H9 (cell line): Measurements from ENCODE around the gene NRP2. TPM values are rescaled to one million over a fixed set of nuclear protein-coding genes. Genes with fewer than 3 reads are reported as not detected.

ENCODE experiments used
- DNase-seq: peaks from one replicate; pipeline ENCODE4 v3.0.0-alpha.2; 2017
- H2AFZ ChIP-seq: one replicate; pipeline ENCODE4 v1.6.1; 2013; ENCODE audit warnings: mild to moderate bottlenecking, low read length, control low read depth, moderate library complexity
- H2AK5ac ChIP-seq: 2 replicates; pipeline ENCODE4 v1.6.1; 2013; ENCODE audit warnings: low read length, control low read depth, mixed read lengths; ENCODE audit not compliant: insufficient read length
- H2BK120ac ChIP-seq: one replicate; pipeline ENCODE4 v1.6.1; 2013; ENCODE audit warnings: low read depth, mild to moderate bottlenecking, low read length, control low read depth, inconsistent platforms; ENCODE audit not compliant: poor library complexity, severe bottlenecking
- H2BK12ac ChIP-seq: 2 replicates; pipeline ENCODE4 v1.6.1; 2013; ENCODE audit warnings: low read length, control low read depth, mixed read lengths, low read depth; ENCODE audit not compliant: insufficient read length
- H2BK15ac ChIP-seq: 2 replicates; pipeline ENCODE4 v1.6.1; 2013; ENCODE audit warnings: low read depth, low read length, control low read depth
- H2BK20ac ChIP-seq: one replicate; pipeline ENCODE4 v1.6.1; 2013; ENCODE audit warnings: low read depth, mild to moderate bottlenecking, low read length, control low read depth, inconsistent platforms; ENCODE audit not compliant: poor library complexity, severe bottlenecking
- H2BK5ac ChIP-seq: 2 replicates; pipeline ENCODE4 v1.6.1; 2013; ENCODE audit warnings: low read length, control low read depth, mixed read lengths; ENCODE audit not compliant: insufficient read length
- H3K14ac ChIP-seq: 2 replicates; pipeline ENCODE4 v1.6.1; 2013; ENCODE audit warnings: low read length, control low read depth; ENCODE audit not compliant: insufficient read depth
- H3K18ac ChIP-seq: 2 replicates; pipeline ENCODE4 v1.6.1; 2013; ENCODE audit warnings: low read depth, mild to moderate bottlenecking, mixed read lengths, low read length, control low read depth; ENCODE audit not compliant: insufficient read length
- H3K23ac ChIP-seq: 2 replicates; pipeline ENCODE4 v1.6.1; 2013; ENCODE audit warnings: low read length, control low read depth, mixed read lengths, low read depth; ENCODE audit not compliant: insufficient read length
- H3K23me2 ChIP-seq: 2 replicates; pipeline ENCODE4 v1.6.1; 2013; ENCODE audit warnings: low read depth, mild to moderate bottlenecking, mixed read lengths, low read length, control low read depth; ENCODE audit not compliant: insufficient read length, poor library complexity, severe bottlenecking
- H3K27ac ChIP-seq: 2 replicates; pipeline ENCODE4 v1.5.1; 2013; ENCODE audit warnings: low read length, control low read depth, mixed read lengths, low read depth; ENCODE audit not compliant: insufficient read length
- H3K27me3 ChIP-seq: 2 replicates; pipeline ENCODE4 v1.6.1; 2013; ENCODE audit warnings: low read length, control low read depth, inconsistent platforms; ENCODE audit not compliant: insufficient read depth
- H3K4ac ChIP-seq: 2 replicates; pipeline ENCODE4 v1.6.1; 2013; ENCODE audit warnings: low read depth, mild to moderate bottlenecking, control low read depth, inconsistent platforms, low read length, moderate library complexity
- H3K4me1 ChIP-seq: 2 replicates; pipeline ENCODE4 v1.6.1; 2013; ENCODE audit warnings: low read length, control low read depth, inconsistent platforms; ENCODE audit not compliant: insufficient read depth
- H3K4me2 ChIP-seq: 2 replicates; pipeline ENCODE4 v1.6.1; 2013; ENCODE audit warnings: low read length, control low read depth, mixed read lengths; ENCODE audit not compliant: insufficient read length, insufficient read depth
- H3K56ac ChIP-seq: 2 replicates; pipeline ENCODE4 v1.6.1; 2013; ENCODE audit warnings: low read depth, mild to moderate bottlenecking, mixed read lengths, low read length, control low read depth; ENCODE audit not compliant: insufficient read length
- H3K79me1 ChIP-seq: 2 replicates; pipeline ENCODE4 v1.6.1; 2013; ENCODE audit warnings: low read depth, mild to moderate bottlenecking, moderate library complexity, low read length, control low read depth, inconsistent platforms; ENCODE audit not compliant: insufficient read depth, poor library complexity, severe bottlenecking
- H3K79me2 ChIP-seq: 2 replicates; pipeline ENCODE4 v1.6.1; 2013; ENCODE audit warnings: low read length, control low read depth, inconsistent platforms; ENCODE audit not compliant: insufficient read depth
- H3K9ac ChIP-seq: 2 replicates; pipeline ENCODE4 v1.6.1; 2013; ENCODE audit warnings: low read length, control low read depth, mixed read lengths; ENCODE audit not compliant: insufficient read length; ENCODE audit errors: extremely low read depth
- H3K9me3 ChIP-seq: one replicate; pipeline ENCODE4 v1.6.1; 2013; ENCODE audit warnings: low read depth, low read length, inconsistent platforms; ENCODE audit not compliant: control insufficient read depth
- H3T11ph ChIP-seq: one replicate; pipeline ENCODE4 v1.6.1; 2013; ENCODE audit warnings: mild to moderate bottlenecking, low read length, control low read depth, inconsistent platforms
- H4K20me1 ChIP-seq: one replicate; pipeline ENCODE4 v1.6.1; 2013; ENCODE audit not compliant: control insufficient read depth, insufficient read length, insufficient read depth
- H4K5ac ChIP-seq: 2 replicates; pipeline ENCODE4 v1.6.1; 2013; ENCODE audit warnings: low read depth, mild to moderate bottlenecking, mixed read lengths, low read length, control low read depth; ENCODE audit not compliant: insufficient read length
- H4K8ac ChIP-seq: replicated peaks from 2 replicates; pipeline ENCODE4 v1.6.1; 2013; ENCODE audit warnings: low read length, control low read depth, mixed read lengths, low read depth; ENCODE audit not compliant: insufficient read length
- H4K91ac ChIP-seq: 2 replicates; pipeline ENCODE4 v1.6.1; 2013; ENCODE audit warnings: low read depth, mild to moderate bottlenecking, moderate library complexity, mixed read lengths, low read length, control low read depth; ENCODE audit not compliant: insufficient read length
- H3K27ac Mint-ChIP-seq, 3 experiments: 2 replicates in 2 of 3; 3 replicates in 1 of 3; pipeline ENCODE4 v1.8.0; 2020 to 2021; ENCODE audit warnings: mixed read lengths in 3 of 3, mild to moderate bottlenecking in 1 of 3, moderate library complexity in 1 of 3
- H3K27me3 Mint-ChIP-seq: 2 replicates; pipeline ENCODE4 v1.8.0; 2021; ENCODE audit warnings: low read depth, mild to moderate bottlenecking, moderate library complexity, mixed read lengths
- H3K36me3 Mint-ChIP-seq, 3 experiments: 2 replicates in 2 of 3; 3 replicates in 1 of 3; pipeline ENCODE4 v1.8.0; 2020 to 2021; ENCODE audit warnings: low read depth in 3 of 3, mixed read lengths in 3 of 3; ENCODE audit not compliant: insufficient read depth in 1 of 3
- H3K4me1 Mint-ChIP-seq, 2 experiments: 2 replicates each; pipeline ENCODE4 v1.8.0; 2020; ENCODE audit warnings: mixed read lengths in 2 of 2
- H3K4me3 Mint-ChIP-seq, 2 experiments: 2 replicates in 1 of 2; 3 replicates in 1 of 2; pipeline ENCODE4 v1.8.0; 2020 to 2021; ENCODE audit warnings: mild to moderate bottlenecking in 2 of 2, mixed read lengths in 2 of 2, moderate library complexity in 1 of 2
- H3K9me3 Mint-ChIP-seq, 2 experiments: 2 replicates in 1 of 2; 3 replicates in 1 of 2; pipeline ENCODE4 v1.8.0; 2020; ENCODE audit warnings: mild to moderate bottlenecking in 2 of 2, mixed read lengths in 2 of 2, moderate library complexity in 1 of 2
- CTCF ChIP-seq: fragments of 200-600 bp; sonication (generic); conservative IDR thresholded peaks from 3 replicates; pipeline ENCODE4 v1.8.0; 2021; ENCODE audit warnings: antibody characterized with exemption, mild to moderate bottlenecking
- WGBS: extraction: QIAGEN DNeasy Blood & Tissue Kit; methylation state at CpG from one replicate; pipeline ENCODE4 v1.1.7; 2013; ENCODE audit warnings: missing lambda C conversion rate, low lambda C conversion rate, mixed read lengths; ENCODE audit not compliant: insufficient read length; ENCODE audit errors: extremely low coverage; 5-methylcytosine and 5-hydroxymethylcytosine counted together
- total RNA-seq: library from RNA; stranded (reverse); gene quantifications from 2 replicates; pipeline ENCODE4 v1.2.1, GENCODE V29; 2021

NRP2 gene
- total RNA-seq, 1 experiment from 2014 or later = 19.7 TPM

GRCh38 chr2:205768815-205769494, 86.7 kb downstream of the NRP2 start:
- no peak overlapping the region for H3K27ac ChIP-seq
- no peak overlapping the region for H2BK12ac ChIP-seq
- Mint-ChIP-seq H3K27me3 (peaks cover 14% of the 10 kb centered on the region), H3K27ac (no peak overlapping the region), H3K4me1 (peaks cover 39 to 40% of the 10 kb centered on the region in 2 experiments), H3K9me3 (no peaks in the 10 kb centered on the region), H3K4me3 (no peak overlapping the region), H3K36me3 (peaks cover 0 to 9% (median 7%) of the 10 kb centered on the region in 3 experiments; a peak in 3 of 7 replicates)
- H4K91ac ChIP-seq = no peak overlapping the region
- H3K18ac ChIP-seq = no peak overlapping the region
- no peak overlapping the region for H2BK20ac ChIP-seq
- no peak overlapping the region for H3K23ac ChIP-seq
- H2BK5ac ChIP-seq = no peak overlapping the region
- TF ChIP-seq CTCF = no peak
- no peak overlapping the region for H2BK120ac ChIP-seq
- H3T11ph ChIP-seq = no peak overlapping the region
- no peak overlapping the region for H2AFZ ChIP-seq
- no peaks in the 10 kb centered on the region for H3K79me2 ChIP-seq
- no peak for DNase-seq
- no peak overlapping the region for H2BK15ac ChIP-seq
- no peak overlapping the region for H2AK5ac ChIP-seq
- H3K9me3 ChIP-seq = no peaks in the 10 kb centered on the region
- no peaks in the 10 kb centered on the region for H4K20me1 ChIP-seq
- H3K79me1 ChIP-seq = no peaks in the 10 kb centered on the region
- H3K4ac ChIP-seq = no peak overlapping the region
- H3K27me3 ChIP-seq = no peaks in the 10 kb centered on the region
- no CpG with 5 or more reads among the region's 4 CpGs for WGBS
- no peak overlapping the region for H3K4me2 ChIP-seq
- H3K23me2 ChIP-seq = no peaks in the 10 kb centered on the region
- H3K4me1 ChIP-seq = peaks cover 3% of the 10 kb centered on the region; the same call in 1 of the 2 replicates
- no peak overlapping the region for H4K8ac ChIP-seq
- no peak overlapping the region for H3K9ac ChIP-seq
- H4K5ac ChIP-seq = no peak overlapping the region
- no peak overlapping the region for H3K14ac ChIP-seq
- H3K56ac ChIP-seq = no peak overlapping the region
